ENCODE measurements around the gene SLC22A17. TPM values are rescaled to one million over a fixed set of nuclear protein-coding genes. Genes with fewer than 3 reads are reported as not detected.
A peak's percentile ranks its signal among the peaks of the same experiment; 100 is the strongest.

The SLC22A17 gene
- total RNA-seq, 1 donor from 2014 or later: 26.2 TPM

DNA sequence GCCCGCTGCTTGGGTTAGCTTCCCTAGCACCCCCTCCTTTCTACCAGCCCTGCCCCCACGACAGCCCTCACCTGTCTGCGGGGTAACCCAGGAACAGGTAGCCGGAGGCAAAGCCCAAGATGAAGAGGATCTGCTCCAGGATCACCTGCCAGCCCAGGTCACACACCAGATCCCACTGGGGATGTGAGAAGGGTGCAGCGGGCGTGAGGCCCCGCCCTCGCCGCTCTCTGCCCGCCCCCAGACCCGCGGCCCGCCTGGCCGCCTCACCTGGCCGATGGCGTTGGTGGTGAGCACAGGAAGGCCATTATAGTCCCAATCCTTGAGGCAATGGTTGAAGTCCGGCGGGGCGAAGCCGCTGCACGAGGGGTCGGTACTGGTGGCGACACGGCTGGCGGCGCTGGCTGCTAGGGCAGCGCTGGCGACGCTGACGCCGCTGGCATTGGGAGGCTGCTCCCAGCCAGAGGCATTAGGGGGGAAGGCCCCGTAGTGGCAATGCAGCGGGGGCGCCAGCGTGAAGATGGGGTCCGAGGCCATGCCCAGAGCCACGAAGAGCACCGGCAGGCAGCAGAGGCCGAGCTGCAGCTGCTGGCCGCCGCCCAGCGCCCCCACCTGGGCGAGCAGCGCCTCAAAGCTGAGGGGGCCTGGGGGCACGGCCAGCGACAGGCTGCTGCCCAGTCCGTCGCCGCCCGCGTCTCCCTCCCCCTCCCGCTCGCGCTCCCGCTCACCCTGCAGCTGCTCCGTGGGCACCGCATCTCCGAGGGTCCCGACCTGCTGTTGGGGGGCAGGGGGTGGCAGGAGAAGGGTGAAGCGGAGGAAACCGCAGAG, 794 bp downstream of the SLC22A17 start:
- Mint-ChIP-seq H3K36me3 (ENCODE audit: insufficient read depth) (peaks cover 10% of the 10 kb centered on the region), H3K9me3 (ENCODE audit: low read depth) (peaks cover 11% of the 10 kb centered on the region), H3K27ac (no peak overlapping the region), H3K4me3 (ENCODE audit: low read depth) (peak overlapping the region; percentile 70), H3K4me1 (ENCODE audit: low read depth) (peaks cover 8% of the 10 kb centered on the region), H3K27me3 (peaks cover 34% of the 10 kb centered on the region)
- TF ChIP-seq, protein P1, sequence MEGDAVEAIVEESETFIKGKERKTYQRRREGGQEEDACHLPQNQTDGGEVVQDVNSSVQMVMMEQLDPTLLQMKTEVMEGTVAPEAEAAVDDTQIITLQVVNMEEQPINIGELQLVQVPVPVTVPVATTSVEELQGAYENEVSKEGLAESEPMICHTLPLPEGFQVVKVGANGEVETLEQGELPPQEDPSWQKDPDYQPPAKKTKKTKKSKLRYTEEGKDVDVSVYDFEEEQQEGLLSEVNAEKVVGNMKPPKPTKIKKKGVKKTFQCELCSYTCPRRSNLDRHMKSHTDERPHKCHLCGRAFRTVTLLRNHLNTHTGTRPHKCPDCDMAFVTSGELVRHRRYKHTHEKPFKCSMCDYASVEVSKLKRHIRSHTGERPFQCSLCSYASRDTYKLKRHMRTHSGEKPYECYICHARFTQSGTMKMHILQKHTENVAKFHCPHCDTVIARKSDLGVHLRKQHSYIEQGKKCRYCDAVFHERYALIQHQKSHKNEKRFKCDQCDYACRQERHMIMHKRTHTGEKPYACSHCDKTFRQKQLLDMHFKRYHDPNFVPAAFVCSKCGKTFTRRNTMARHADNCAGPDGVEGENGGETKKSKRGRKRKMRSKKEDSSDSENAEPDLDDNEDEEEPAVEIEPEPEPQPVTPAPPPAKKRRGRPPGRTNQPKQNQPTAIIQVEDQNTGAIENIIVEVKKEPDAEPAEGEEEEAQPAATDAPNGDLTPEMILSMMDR (IDR thresholded peaks at IDR 0.05; ENCODE audit: unreplicated experiment): peak; percentile 46
- DNase-seq (ENCODE audit: low spot score, unreplicated experiment): no peak

DNA sequence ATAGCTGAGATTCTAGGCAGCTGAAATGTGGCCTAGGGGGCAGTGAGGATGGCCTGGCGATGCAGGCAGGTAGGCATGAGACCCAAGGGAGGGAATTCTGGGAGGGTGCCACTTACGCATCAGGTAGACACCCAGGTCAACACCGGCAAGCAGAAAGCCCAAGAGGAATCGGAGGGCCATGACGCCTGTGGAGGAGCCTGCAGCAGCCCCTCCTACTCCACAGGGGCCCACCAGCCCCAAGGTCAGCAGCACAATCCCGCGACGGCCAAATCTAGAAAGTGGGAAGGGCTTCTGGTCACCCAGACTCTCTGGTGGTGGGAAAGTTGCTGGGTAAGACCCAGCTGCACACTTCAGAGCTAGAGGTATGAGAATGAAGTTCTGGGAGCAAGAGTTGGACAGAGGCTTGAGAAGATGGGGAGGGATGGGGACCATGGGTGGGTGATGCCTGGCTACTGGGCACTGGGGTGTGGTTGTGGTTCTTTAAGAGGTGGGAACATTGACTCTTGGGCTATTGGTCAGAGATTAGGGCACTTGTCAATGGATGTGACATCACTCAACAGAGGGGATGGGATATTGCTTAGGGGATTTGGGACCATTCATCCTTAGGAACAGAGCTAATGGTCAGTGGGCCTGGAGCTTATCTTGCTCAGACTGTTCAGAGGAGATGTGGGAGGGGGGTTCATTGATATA, 3.4 kb downstream of the SLC22A17 start:
- TF ChIP-seq, protein P1 (IDR thresholded peaks at IDR 0.05; ENCODE audit: unreplicated experiment): no peak
- no peak overlapping the region for H3K4me3 Mint-ChIP-seq (ENCODE audit: low read depth)
- H3K9me3 Mint-ChIP-seq (ENCODE audit: low read depth): peaks cover 11% of the 10 kb centered on the region
- DNase-seq (ENCODE audit: low spot score, unreplicated experiment): no peak
- H3K27me3 Mint-ChIP-seq: peaks cover 26% of the 10 kb centered on the region
- H3K4me1 Mint-ChIP-seq (ENCODE audit: low read depth): peaks cover 15% of the 10 kb centered on the region
- H3K36me3 Mint-ChIP-seq (ENCODE audit: insufficient read depth): peaks cover 8% of the 10 kb centered on the region
- H3K27ac Mint-ChIP-seq: no peak overlapping the region

DNA sequence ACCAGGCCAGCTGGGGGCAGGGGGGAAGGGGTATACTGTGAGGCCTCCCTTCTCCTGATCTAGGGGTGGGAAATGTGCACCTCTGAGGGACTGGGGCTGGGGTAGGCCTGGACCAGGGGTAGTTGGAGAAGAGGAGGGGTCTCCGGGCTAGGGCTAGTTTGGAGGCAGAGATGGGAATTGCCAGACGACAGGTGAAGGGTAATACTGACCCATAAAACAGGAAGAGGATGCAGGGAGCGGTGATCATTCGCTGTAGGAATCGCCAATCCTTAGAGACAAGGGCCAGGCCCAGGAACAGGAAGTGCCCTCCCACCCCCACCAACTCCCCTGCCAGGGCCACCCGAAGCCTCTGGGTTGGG, 4.4 kb downstream of the SLC22A17 start:
- H3K4me1 Mint-ChIP-seq (ENCODE audit: low read depth): peaks cover 15% of the 10 kb centered on the region
- no peak overlapping the region for H3K4me3 Mint-ChIP-seq (ENCODE audit: low read depth)
- H3K9me3 Mint-ChIP-seq (ENCODE audit: low read depth): peaks cover 11% of the 10 kb centered on the region
- H3K27ac Mint-ChIP-seq: no peak overlapping the region
- TF ChIP-seq, protein P1 (IDR thresholded peaks at IDR 0.05; ENCODE audit: unreplicated experiment): no peak
- H3K27me3 Mint-ChIP-seq: peaks cover 15% of the 10 kb centered on the region
- DNase-seq (ENCODE audit: low spot score, unreplicated experiment): no peak
- H3K36me3 Mint-ChIP-seq (ENCODE audit: insufficient read depth): peaks cover 8% of the 10 kb centered on the region

DNA sequence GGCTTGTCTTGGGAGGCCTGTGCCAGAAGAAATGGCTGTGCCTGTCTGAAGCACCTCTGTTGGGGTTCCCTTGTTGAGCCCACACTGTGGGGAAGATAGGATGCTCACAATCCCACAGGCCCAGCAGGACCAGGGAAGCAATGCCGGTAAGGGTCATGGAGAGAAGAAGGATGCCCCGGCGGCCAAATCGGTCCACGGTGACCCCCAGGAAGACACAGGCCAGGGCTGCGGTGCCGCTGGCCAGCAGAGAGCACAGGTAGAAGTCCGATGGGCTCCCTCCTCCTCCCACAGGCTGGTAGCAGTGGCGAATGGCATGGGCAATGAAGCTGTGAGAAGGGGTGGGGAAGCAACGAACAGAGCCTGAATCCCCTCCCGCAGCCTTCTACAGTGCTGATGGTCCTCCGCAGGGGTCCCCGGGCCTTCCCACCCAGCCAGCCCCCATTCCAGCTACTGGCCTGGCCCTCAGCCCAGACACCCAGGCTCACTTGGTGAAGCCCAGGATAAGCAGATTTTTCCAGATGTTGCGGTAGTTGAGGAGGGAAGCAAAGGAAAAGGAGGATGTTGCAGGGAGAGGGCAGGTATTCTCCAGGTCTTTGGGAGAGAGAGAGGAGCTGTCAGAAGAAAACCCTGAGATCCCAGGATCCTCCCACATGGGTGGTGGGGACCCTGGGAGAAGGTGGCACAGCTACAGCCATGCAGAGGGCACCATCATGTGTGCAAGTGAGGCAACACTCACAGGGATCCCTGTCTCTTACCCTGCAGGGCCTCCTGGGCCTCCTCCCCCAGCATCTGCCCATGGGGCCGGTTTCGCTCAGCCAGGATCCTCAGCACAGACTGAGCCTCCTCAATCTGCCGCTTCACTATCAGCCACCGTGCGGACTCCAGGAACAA, 5.0 kb downstream of the SLC22A17 start:
- Mint-ChIP-seq H3K9me3 (ENCODE audit: low read depth) (peaks cover 11% of the 10 kb centered on the region), H3K27me3 (peaks cover 11% of the 10 kb centered on the region), H3K4me3 (ENCODE audit: low read depth) (no peak overlapping the region), H3K36me3 (ENCODE audit: insufficient read depth) (peaks cover 8% of the 10 kb centered on the region), H3K27ac (peak overlapping the region; percentile 58), H3K4me1 (ENCODE audit: low read depth) (peaks cover 15% of the 10 kb centered on the region)
- TF ChIP-seq, protein P1 (IDR thresholded peaks at IDR 0.05; ENCODE audit: unreplicated experiment): no peak
- DNase-seq (ENCODE audit: low spot score, unreplicated experiment): no peak
